NCI-H1436 treated with DMSO at 0.1 percent for 48 hours (cell line): Measurements from ENCODE around the gene AKT1S1.
"Not testable (repeated sequence)": the region's sequence is repeated elsewhere in the genome, so short reads cannot be mapped to it uniquely, and the experiment has no call there.

Source experiments
- DNase-seq: peaks from one replicate; lab custom pipeline; 2025; lab: John Stamatoyannopoulos, UW

AKT1S1 gene

GRCh38 chr19:49877020-49877878 is at the start of gene AKT1S1, which contains the start of gene TBC1D17:
TSS of gene AKT1S1 (minus strand) at chr19:49877355. CDS start at chr19:49873295, 4,060 bp downstream.
TSS of gene TBC1D17 (plus strand) at chr19:49877702. CDS start at chr19:49877724, 22 bp downstream.
- peak; percentile 100 for DNase-seq

GRCh38 chr19:49926515-49926914 is 49.4 kb upstream of the AKT1S1 start:
- no peak for DNase-seq

DNA sequence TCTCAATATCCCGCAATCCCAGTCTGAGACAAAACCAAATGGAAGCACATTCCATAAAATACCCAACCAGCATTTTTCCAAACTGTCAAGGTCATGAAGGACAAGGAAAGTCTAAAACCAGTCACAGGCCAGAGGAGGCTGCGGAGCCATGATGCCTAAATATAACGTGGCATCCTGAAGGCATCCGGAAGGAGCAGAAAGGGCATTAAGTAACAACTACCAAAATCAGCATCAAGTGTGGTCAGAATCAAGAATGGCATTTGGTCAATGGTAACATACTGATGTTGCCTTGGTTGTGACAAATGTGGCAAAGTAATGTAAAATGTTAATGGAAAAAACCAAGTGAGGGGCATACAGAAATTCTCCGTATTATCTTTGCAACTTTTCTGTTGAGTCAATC is 48.3 kb upstream of the AKT1S1 start:
- no peak for DNase-seq

- not testable (repeated sequence) for DNase-seq
These were observed 47.7 kb upstream of the AKT1S1 start for GRCh38 chr19:49924881-49925210.

GRCh38 chr19:49924004-49924880 is 47.1 kb upstream of the AKT1S1 start:
- DNase-seq: peak; percentile 60

GRCh38 chr19:49923055-49924003 is 46.2 kb upstream of the AKT1S1 start:
- DNase-seq: no peak

DNA sequence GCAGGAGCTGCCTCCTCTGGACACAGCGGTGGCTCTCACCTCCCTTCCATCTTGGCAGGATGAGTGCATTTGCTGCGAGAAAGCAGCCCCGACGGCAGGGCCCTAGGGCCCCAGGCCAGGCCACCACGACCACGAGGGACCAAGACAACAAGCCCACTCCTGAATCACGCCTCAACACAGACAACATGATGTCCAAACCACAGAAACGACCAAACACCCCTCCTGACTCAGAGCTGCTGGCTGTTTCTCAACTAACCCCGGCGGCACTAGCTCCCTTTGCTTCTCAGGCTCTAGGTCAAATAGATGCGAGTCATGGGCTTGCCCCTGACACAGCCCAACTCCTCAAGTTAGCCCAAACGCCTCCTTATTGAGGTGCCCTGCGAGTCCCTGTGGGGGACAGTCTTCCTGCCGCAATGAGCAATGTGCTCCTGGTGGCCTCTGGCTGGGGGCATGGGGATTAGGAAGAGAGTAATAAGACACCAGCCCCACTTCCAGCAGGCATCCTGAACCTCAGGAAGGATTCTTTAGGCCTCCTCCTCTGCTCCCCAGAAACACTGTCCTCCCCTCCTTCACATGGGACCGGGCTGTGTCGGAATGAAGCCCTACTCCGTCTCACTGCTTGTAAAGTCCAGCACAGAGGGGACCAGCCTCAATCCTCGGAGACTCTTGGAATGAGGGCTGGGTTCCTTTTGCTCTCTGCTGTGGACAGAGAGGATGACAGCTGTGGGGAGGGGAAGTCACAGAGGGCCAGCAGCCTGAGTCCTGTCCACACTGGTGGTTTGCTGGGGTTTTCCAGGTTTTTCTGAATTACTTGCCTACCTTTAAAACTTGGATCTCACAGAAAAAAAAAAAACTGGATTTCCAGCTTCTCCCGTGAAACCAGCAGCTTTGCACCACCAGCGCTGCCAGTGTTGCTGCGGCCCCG is 45.0 kb upstream of the AKT1S1 start:
- no peak for DNase-seq

DNA sequence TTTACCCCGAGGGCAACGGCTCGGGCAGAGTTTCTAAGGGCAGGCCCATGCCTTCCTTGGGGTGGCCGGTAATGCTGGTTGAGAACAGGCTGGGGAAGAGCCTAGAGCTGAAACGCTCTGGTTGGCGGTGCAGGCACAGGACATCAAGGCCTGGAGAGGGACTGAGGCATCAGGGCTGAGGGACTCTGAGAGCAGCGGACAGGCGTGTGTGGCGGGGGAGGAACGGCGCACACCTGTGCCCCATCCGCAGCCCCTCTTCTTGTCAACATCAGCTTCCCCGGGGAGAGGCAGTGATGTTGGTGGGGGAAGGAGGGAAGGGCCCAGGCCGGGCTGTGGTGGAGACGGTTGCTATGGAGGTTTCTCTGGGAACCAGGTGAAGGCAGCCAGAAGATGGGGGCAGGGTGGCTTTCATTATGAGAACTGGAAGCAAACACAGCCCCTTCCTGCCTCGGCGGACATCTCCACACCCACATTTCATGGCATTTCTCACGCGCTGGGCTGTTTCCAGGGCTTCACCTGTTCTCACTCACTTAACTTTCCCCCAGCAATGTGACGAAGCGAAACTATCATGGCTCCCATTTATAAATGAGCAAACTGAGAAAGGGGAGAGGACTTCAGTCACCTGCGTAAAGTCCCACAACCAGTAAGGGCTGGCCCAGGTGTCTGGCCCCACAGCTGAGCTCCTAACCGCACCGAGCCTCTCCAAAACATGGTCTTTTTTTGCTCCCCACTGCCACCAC is 43.6 kb upstream of the AKT1S1 start:
- peak; percentile 87 for DNase-seq

DNA sequence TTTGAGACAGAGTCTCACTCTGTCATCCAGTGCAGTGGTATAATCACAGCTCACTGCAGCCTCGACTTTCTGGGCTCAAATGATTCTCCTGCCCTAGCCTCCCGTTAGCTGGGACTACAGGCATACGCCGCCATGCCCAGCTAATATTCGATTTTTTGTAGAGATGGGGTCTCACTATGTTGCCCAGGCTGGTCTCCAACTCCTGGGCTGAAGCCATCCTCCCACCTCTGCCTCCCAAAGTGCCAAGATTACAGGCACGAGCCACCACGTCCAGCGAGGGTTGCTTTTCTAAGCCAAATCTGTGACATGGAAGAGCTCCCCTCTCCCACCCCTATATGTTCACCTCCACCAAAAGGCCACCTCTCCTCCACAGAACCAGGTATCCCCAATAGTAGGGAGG is 40.9 kb upstream of the AKT1S1 start:
- no peak for DNase-seq

DNA sequence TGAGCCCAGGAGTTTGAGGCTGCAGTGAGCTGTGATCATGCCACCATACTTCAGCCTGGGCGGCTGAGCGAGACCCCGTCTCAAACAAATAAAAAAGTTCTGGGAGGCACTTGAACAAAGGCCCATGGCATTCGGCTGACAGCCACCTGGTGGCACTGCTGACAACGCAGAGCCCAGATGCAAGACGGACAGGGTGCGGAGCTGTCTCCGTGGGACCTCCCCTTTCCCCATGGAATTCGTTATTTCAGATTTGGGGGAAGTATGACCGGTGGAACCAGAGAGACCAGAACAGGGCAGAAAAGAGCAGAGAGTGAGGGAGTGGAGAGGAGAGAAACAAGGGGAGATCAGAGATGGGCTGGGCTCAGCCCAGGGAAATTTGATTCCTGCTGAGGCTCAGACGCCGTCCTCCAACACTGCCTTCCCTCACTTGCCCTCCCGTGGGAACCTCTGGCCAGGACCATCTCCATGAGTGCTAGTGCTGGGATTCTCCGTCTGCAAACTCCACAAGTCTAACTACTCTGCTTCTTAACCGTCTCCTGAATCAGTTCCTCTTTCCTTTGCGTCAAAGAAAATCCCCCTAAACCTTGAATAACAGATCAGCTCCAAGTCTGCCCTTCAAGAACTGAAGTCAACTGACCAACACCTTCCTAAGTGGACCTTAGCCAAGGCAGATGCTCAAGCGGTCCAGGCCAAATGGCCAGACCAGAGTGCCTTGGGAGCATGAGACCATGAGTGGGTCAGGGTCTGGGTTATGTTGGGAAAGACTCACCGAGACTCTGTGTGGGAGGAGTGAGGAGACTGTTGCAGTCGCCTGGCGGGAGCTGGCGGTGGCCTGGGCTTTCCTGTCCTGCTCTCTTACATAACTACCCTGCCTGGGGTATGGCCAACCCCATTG is 39.9 kb upstream of the AKT1S1 start:
- no peak for DNase-seq

DNA sequence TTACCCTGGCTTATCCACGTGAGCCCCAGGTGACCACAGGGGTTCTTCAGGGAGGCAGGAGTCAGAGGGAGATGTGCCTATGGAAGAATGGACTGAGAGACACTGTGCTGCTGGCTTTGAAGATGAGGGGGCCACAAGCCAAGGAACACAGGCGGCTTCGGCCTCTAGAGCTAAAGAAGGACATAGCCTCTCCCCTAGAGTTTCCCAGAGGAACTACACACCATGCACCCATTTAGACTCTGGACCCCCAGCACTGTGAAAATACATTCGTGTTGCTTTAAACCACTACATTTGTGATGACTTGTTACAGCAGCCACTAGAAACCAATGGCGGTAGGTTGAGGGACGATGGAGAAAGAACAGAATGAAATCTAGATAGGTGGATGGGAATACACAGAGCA is 38.1 kb upstream of the AKT1S1 start:
- no peak for DNase-seq

DNA sequence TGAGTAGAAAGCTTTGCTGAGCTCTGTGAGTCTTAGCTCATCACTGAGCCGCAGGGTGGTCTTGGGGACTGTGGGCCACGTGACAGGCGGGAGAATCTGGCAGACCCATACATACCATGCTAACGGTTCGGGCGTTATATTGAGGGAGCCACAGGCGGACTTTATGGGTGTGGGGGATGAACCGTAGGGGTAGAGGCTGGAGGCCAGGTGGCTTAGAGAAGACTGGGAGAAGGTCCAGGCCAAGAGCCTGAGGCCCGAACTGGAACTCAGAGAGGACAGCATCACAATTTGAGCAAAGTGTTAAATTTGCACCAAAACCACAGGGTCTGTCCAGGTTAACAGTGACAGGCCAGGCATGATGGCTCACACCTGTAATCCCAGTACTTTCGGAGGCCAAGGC is 36.6 kb upstream of the AKT1S1 start:
- DNase-seq: no peak

DNA sequence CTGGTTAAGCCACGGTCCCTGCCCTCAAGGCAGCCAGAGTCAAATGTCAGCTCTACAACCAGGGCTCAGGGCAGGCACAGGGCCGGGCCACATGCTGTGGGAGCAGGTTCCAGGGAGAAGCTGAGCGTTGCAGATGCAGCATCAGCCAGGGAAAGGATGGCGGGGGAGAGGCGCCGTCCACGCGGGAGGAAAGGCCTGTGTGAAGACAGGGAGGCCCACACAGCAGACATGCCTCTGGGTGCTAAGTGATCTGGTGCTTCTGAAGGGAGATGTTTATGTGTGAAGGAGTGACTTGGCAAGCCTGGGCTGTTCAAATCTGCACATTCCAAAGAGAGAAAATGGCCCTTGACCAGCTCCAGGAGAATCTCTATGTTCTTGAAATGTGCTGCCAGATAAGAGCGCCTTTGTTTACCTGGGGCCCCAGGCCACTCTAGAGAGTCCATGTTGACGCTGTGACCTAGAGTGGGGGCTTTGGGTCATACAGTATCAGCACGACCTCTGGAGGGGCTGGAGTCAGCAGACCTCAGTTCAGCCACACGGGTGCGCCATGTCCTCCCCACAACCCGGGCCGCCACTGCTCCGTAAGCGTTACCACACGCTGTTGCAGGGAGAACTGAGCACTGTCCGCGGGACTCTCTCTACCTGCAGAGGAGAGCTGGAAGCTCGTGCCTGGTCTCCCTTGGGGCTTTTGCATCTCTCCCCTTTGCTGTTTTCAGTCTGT is 36.0 kb upstream of the AKT1S1 start:
- DNase-seq: no peak

- DNase-seq: no peak
These were observed 34.4 kb upstream of the AKT1S1 start for GRCh38 chr19:49911381-49912145.

- no peak for DNase-seq
These were observed 33.0 kb upstream of the AKT1S1 start for GRCh38 chr19:49910179-49910578.

DNA sequence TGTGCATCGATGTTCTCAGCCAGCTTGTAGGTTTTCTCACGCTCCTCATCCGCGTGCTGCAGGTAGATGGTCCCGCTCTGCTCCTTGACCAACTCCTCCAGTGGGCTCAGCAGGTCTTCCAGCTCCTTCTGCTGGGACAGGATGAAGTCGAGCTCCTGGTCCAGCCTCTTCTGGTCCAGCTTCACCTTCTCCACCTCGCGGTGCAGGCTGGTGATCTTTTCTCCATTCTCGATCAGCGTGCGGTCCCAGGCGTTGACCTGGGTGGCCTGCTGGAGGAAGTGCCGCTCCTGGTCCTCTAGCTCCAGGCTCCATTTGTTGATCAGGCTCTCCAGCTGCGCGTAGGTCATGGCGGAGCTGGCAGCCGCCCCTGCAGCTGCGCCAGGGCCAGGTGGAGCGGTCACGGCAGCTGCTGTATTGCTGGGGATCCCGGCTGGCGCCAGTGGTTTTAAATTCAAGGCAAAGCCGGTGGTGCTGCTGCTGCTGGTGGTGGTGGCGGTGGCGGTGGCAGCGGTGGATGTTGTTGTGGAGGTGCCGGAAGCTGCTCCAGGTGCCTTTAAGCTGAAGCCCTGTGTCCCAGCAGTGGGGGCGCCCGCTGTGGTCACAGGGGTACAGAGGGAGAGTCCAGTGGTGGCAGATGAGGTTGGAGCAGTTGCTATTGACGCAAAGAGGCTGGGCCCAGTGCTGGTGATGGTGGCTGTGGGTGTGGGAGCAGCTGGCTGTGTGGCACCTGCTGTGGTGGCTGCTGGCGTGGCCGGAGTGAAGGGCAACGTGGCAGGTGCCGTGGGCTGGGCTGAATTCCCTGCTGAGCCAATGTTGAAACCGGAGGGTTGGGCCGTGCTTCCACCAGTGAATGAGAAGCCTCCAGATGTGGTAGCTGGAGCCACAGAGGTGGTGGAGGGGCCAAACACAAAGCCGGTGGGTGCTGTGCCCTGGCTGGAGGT is 31.6 kb upstream of the AKT1S1 start:
- no peak for DNase-seq
